Measurements from ENCODE around the gene SNX5.

DNA sequence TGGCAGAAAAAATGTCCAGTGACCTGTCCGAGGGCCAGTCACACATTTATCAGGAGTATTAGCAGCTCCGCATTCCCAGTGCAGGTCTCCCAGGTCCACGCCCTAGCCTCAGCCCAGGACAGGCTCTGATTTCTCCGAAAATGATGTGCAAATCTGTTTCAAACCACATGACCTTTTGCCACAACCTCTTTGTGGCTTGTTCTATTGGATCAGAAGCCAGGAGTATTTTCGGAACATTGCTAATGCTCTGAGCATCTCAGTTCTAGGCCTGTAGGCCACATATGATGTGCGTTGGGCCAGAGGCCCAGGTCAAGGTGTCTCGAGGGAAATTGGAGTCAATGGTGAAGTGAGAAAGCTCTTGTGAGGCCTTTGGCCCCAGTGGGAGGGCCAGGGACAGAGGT, 40.4 kb downstream of the SNX5 start:
- no peak for TF ChIP-seq POLR2A (IDR thresholded peaks at IDR 0.05)
- TF ChIP-seq, protein P1, sequence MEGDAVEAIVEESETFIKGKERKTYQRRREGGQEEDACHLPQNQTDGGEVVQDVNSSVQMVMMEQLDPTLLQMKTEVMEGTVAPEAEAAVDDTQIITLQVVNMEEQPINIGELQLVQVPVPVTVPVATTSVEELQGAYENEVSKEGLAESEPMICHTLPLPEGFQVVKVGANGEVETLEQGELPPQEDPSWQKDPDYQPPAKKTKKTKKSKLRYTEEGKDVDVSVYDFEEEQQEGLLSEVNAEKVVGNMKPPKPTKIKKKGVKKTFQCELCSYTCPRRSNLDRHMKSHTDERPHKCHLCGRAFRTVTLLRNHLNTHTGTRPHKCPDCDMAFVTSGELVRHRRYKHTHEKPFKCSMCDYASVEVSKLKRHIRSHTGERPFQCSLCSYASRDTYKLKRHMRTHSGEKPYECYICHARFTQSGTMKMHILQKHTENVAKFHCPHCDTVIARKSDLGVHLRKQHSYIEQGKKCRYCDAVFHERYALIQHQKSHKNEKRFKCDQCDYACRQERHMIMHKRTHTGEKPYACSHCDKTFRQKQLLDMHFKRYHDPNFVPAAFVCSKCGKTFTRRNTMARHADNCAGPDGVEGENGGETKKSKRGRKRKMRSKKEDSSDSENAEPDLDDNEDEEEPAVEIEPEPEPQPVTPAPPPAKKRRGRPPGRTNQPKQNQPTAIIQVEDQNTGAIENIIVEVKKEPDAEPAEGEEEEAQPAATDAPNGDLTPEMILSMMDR (IDR thresholded peaks at IDR 0.05): no peak

Data from tibial nerve (tissue), 3 donors.